Right atrium auricular region (tissue), 2 donors: ENCODE measurements around the gene CPLANE2. TPM values are rescaled to one million over a fixed set of nuclear protein-coding genes. Genes with fewer than 3 reads are reported as not detected.

Source experiments
- DNase-seq: peaks from one replicate; pipeline ENCODE4 v3.0.0-alpha.2; 2019; ENCODE audit warnings: low spot score
- H3K27ac ChIP-seq, 2 donors: fragments of 200-600 bp; sonication (generic); 1 replicate in 1 of 2; 2 replicates in 1 of 2; pipeline ENCODE4 v1.5.1; 2016 to 2019
- H3K27me3 ChIP-seq, 2 donors: fragments of 200-600 bp; sonication (generic); one replicate each; pipeline versions ENCODE4 v1.5.1 to v1.6.0; 2017 to 2019
- H3K36me3 ChIP-seq: fragments of 200-600 bp; sonication (generic); one replicate; pipeline ENCODE4 v1.5.1; 2016
- H3K4me1 ChIP-seq, 2 donors: fragments of 200-600 bp; sonication (generic); one replicate each; pipeline versions ENCODE4 v1.5.1 to v1.6.0; 2017 to 2019
- H3K4me3 ChIP-seq, 2 donors: fragments of 200-600 bp; sonication (generic); 1 replicate in 1 of 2; 2 replicates in 1 of 2; pipeline ENCODE4 v1.5.1; 2017 to 2019; ENCODE audit warnings: mild to moderate bottlenecking in 1 of 2, moderate library complexity in 1 of 2
- H3K9me3 ChIP-seq, 2 donors: fragments of 200-600 bp; sonication (generic); one replicate each; pipeline ENCODE4 v1.5.1; 2019
- CTCF ChIP-seq, 2 donors: fragments of 200-600 bp; sonication (generic); IDR thresholded peaks; one replicate each; pipeline ENCODE4 v1.5.1; 2019; ENCODE audit warnings: antibody characterized with exemption in 2 of 2
- total RNA-seq, 2 donors: library from RNA; depleted of rRNA; stranded (reverse); fragments of >200 nt; gene quantifications; one replicate each; pipeline ENCODE4 v1.1.0, GENCODE V29; 2016

The CPLANE2 gene
- total RNA-seq, 2 donors from 2014 or later, result 4.4 to 5.0 TPM

DNA sequence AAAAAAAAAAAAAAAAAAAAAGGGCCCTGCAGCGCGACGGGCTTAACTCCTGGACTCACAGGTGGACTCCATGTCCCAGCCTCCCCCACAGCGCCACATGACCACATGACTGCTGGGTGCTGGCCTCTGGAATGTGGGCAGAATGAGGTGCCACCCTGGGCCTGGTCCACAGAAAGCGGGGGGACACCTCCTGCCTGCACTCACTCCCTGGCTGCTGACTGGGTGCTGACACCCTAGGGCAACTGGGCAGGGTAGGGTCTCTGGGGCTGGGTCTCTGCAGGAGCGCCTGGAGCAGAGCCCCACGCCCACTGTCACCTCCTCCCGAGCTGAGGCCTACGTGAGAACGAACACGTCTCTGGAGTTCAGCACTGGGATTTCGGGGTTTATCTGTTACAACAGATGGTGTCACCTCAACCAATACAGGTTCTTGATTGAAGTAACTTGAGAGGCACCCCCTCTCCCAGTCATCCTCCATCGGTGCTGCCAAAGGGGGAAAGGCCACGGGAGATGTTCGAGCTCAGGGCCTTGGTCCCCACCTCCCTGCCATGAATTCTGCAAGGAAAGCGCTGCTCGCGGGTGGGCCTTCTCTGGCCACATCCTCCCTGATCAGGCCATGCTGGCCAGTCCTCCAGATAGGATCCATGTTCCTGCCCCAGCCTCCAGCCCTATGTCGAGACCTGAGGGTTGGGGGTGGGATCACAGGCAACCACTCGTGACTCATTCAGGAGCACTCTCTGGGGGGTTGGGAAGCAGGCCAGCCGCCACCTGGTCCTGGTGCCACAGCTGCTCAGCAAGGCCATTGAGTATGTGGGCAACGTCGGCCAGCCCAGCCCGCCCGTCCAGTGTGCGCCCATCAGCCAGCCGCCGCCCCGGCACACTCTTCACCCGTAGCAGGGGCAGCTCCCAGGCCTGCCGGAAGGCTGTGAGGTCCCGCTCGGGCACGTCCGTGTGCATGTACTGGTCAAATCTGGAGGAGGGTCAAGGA lies 5.4 kb downstream of the CPLANE2 start:
- H3K9me3 ChIP-seq, result peaks cover 0 to 5% of the 10 kb centered on the region in 2 donors

GRCh38 chr1:16230744-16231143 lies 6.2 kb downstream of the CPLANE2 start:
- Histone ChIP-seq H3K4me3 (no peak overlapping the region), H3K36me3 (no peaks in the 10 kb centered on the region), H3K9me3 (peaks cover 0 to 5% of the 10 kb centered on the region in 2 donors), H3K4me1 (peaks cover 0 to 17% of the 10 kb centered on the region in 2 donors), H3K27me3 (no peaks in the 10 kb centered on the region), H3K27ac (no peak overlapping the region)
- TF ChIP-seq CTCF (IDR thresholded peaks at IDR 0.05), result no peak
- no peak for DNase-seq

More for the DNA sequence above, 5.4 kb downstream of the CPLANE2 start:
- Histone ChIP-seq H3K4me1 (peaks cover 0 to 24% of the 10 kb centered on the region in 2 donors), H3K27ac (no peak overlapping the region), H3K27me3 (no peaks in the 10 kb centered on the region), H3K36me3 (no peaks in the 10 kb centered on the region), H3K4me3 (no peak overlapping the region)
- DNase-seq, result no peak
- TF ChIP-seq CTCF (IDR thresholded peaks at IDR 0.05), result no peak

DNA sequence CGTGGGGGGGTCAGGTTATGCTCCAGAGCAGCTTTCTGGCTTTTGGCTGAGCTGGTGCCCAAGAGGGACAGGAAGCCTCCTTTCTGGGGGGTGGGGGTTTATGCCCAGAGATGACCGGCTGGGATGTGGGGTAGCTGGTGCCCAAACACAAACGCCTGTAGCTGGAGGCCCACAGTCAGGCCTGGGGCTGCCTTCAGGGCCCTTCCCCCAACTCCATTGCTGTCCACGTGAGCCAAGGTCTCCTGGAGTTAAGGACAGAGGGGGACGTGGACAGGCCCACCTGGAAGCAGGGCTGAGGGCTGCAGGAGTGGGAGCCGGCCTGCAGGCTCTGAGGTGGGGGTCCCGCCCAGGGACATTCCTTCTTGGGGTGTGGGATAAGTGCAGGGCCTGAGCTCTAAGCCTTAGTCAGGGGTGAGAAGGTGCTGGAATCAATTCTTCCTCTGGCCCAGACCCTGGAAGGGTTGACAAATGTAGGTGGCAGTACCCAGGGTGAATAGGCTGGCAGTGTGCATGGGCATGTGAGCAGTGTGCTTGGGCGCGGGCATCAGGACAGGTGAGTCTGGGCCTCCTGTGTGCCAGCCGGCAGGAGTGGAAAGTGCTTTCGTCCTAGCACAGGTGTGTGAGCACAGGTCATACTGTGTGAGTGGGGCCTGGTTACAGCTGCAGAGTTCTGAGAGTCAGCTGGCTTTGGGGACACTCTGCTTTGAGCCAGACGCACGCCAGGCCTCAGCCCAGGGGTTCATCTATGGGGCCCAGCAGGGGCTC lies 6.8 kb downstream of the CPLANE2 start:
- Histone ChIP-seq H3K36me3 (no peaks in the 10 kb centered on the region), H3K27me3 (no peaks in the 10 kb centered on the region), H3K27ac (no peak overlapping the region), H3K4me3 (no peak overlapping the region), H3K9me3 (peaks cover 0 to 5% of the 10 kb centered on the region in 2 donors), H3K4me1 (peaks cover 0 to 17% of the 10 kb centered on the region in 2 donors)
- DNase-seq, result no peak
- TF ChIP-seq CTCF (IDR thresholded peaks at IDR 0.05), result no peak

GRCh38 chr1:16226490-16227179 lies 10.3 kb downstream of the CPLANE2 start:
- peaks cover 0 to 17% of the 10 kb centered on the region in 2 donors for H3K4me1 ChIP-seq
- H3K4me3 ChIP-seq, result peak overlapping the region; percentile 27 to 43
- H3K36me3 ChIP-seq, result no peaks in the 10 kb centered on the region
- DNase-seq, result no peak
- H3K27ac ChIP-seq, result no peak overlapping the region
- no peak for TF ChIP-seq CTCF (IDR thresholded peaks at IDR 0.05)
- no peaks in the 10 kb centered on the region for H3K27me3 ChIP-seq
- H3K9me3 ChIP-seq, result peaks cover 0 to 5% of the 10 kb centered on the region in 2 donors

DNA sequence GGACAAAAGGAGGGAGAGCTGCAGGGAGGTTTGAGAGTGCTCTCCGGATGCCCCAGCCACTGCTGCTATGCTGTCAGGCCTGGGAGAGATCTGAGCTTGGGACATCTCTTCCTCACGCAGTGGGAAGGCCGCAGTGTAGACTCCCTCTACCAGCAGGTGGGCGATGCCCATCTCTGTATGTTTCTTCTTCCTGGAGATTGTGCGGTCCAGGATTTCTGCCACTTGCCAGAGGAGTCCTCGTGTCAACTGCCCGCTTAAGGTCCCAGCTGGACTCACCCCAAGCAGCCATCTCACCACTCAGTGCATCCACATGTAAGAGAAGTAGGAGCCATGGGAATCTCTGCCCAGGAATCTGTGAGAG lies 10.9 kb downstream of the CPLANE2 start:
- Histone ChIP-seq H3K9me3 (peaks cover 0 to 5% of the 10 kb centered on the region in 2 donors), H3K36me3 (no peaks in the 10 kb centered on the region), H3K27ac (no peak overlapping the region), H3K4me3 (no peak overlapping the region), H3K27me3 (no peaks in the 10 kb centered on the region), H3K4me1 (peaks cover 0 to 17% of the 10 kb centered on the region in 2 donors)
- TF ChIP-seq CTCF (IDR thresholded peaks at IDR 0.05), result no peak
- no peak for DNase-seq
